Measurements from ENCODE around the gene CYP3A4. TPM values are rescaled to one million over a fixed set of nuclear protein-coding genes. Genes with fewer than 3 reads are reported as not detected.

The CYP3A4 gene
- total and polyA plus RNA-seq, 2 of the 8 experiments (the other 6 are each of a cell fraction or from before 2014, with no cell fraction given) = not detected

DNA sequence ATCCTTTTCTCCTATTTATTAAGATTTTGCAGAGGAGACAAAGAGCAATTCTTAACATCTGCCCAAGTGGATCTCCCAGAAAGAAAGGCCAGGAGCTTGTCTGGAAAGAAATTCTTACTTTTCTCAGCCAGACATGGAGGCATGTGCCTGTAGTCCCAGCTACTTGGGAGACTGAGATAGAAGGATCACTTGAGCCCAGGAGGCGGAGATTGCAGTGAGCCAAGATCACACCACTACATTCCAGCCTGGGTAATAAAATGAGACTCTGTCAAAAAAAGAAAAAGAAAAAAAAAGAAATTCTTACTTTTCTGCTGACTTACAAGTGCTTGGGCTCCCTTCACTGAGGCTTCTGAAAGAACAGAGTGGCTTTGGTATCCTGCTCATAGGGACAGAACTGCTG lies 41.5 kb upstream of the CYP3A4 start:
- H3K14ac ChIP-seq (ENCODE audit: insufficient read length) = no peak overlapping the region
- H3K79me2 ChIP-seq (ENCODE audit: control insufficient read depth in 1 of 2, insufficient read depth in 2 of 2, low read length in 2 of 2) = no peaks in the 10 kb centered on the region
- H3K4me2 ChIP-seq (ENCODE audit: insufficient read depth in 1 of 2, low read depth in 2 of 2, low read length in 2 of 2) = no peak overlapping the region
- H2BK120ac ChIP-seq (replicated peaks; ENCODE audit: low read depth, low read length) = no peak overlapping the region
- H3K9me3 ChIP-seq (ENCODE audit: insufficient read depth in 2 of 2, low read depth in 1 of 2, low read length in 1 of 2) = no peaks in the 10 kb centered on the region
- no peak overlapping the region for H2AK5ac ChIP-seq (ENCODE audit: low read depth, low read length)
- H4K91ac ChIP-seq (replicated peaks; ENCODE audit: insufficient read length, low read length) = no peak overlapping the region
- H4K8ac ChIP-seq (ENCODE audit: extremely low read depth, insufficient read depth, low read length) = no peak overlapping the region
- no peak overlapping the region for H2AFZ ChIP-seq (ENCODE audit: low read length)
- H3K4me1 ChIP-seq (replicated peaks in 1 of 4; ENCODE audit: control insufficient read depth in 3 of 4, insufficient read depth in 4 of 4, low read length in 3 of 4) = no peaks in the 10 kb centered on the region
- H3K9ac ChIP-seq (replicated peaks in 1 of 4; ENCODE audit: extremely low read depth in 1 of 4, low read depth in 3 of 4, low read length in 3 of 4) = no peak overlapping the region
- H3K23ac ChIP-seq (ENCODE audit: insufficient read length) = no peak overlapping the region
- no peak overlapping the region for H3K27ac ChIP-seq (ENCODE audit: low read depth, low read length)
- no peak overlapping the region for H2BK5ac ChIP-seq (ENCODE audit: low read depth, low read length)
- no peak overlapping the region for H3K4me3 ChIP-seq (ENCODE audit: extremely low read depth in 1 of 4, insufficient read depth in 2 of 4, low read depth in 3 of 4, low read length in 4 of 4)
- H3K36me3 ChIP-seq (ENCODE audit: control insufficient read depth in 2 of 4, insufficient read depth in 4 of 4, low read length in 3 of 4) = no peaks in the 10 kb centered on the region
- no peaks in the 10 kb centered on the region for H3K27me3 ChIP-seq (replicated peaks in 1 of 4; ENCODE audit: control insufficient read depth in 3 of 4, extremely low read depth in 1 of 4, insufficient read depth in 3 of 4, low read length in 3 of 4)
- FAIRE-seq (no peak), DNase-seq (ENCODE audit: low read depth in 1 of 2, low spot score in 2 of 2) (peak in 1 of 2 experiments; percentile 14)
- POLR2A ChIA-PET (ENCODE audit: partially characterized antibody) = no interaction called here
- no peak overlapping the region for H2BK15ac ChIP-seq (ENCODE audit: low read length)
- H4K5ac ChIP-seq (ENCODE audit: insufficient read length, low read depth, low read length) = no peak overlapping the region
- H2BK20ac ChIP-seq (ENCODE audit: low read length) = no peak overlapping the region
- H3K4ac ChIP-seq (replicated peaks; ENCODE audit: insufficient read length, low read depth, low read length) = no peak overlapping the region
- CTCF ChIA-PET (ENCODE audit: partially characterized antibody) = no interaction called here
- 88% methylated on average over 1 of the region's 1 CpG; no CpG with 5 or more reads in 1 of the 2 experiments for WGBS, 2 experiments (ENCODE audit: extremely low coverage in 1 of 2, insufficient coverage in 1 of 2, insufficient read length in 1 of 2, insufficient replicate concordance in 2 of 2, low coverage in 1 of 2, low lambda C conversion rate in 2 of 2, missing lambda C conversion rate in 1 of 2)
- no peaks in the 10 kb centered on the region for H3K79me1 ChIP-seq (ENCODE audit: low read depth, low read length)
- H2BK12ac ChIP-seq (ENCODE audit: low read depth, low read length) = no peak overlapping the region
- H3K56ac ChIP-seq (replicated peaks; ENCODE audit: insufficient read length, low read depth, low read length) = no peak overlapping the region
- H3K23me2 ChIP-seq (ENCODE audit: low read depth, low read length) = no peaks in the 10 kb centered on the region
- no peaks in the 10 kb centered on the region for H4K20me1 ChIP-seq (replicated peaks in 1 of 2; ENCODE audit: control insufficient read depth in 1 of 2, insufficient read depth in 2 of 2, low read length in 2 of 2)
- no peak overlapping the region for H3K18ac ChIP-seq (ENCODE audit: extremely low read depth, low read length)
- TF ChIP-seq SP4 (IDR thresholded peaks at IDR 0.05; ENCODE audit: low read length) = no peak
- TF ChIP-seq RBBP5 (IDR thresholded peaks at IDR 0.05; ENCODE audit: borderline replicate concordance, low read depth, low read length) = no peak
- no peak for TF ChIP-seq CHD2 (IDR thresholded peaks at IDR 0.05; ENCODE audit: low read length)
- TF ChIP-seq SIX5 (IDR thresholded peaks at IDR 0.05; ENCODE audit: low read depth, low read length) = no peak
- TF ChIP-seq HDAC6 (IDR thresholded peaks at IDR 0.05; ENCODE audit: low read depth, low read length) = no peak
- no peak for TF ChIP-seq NRF1 (IDR thresholded peaks at IDR 0.05; ENCODE audit: low read depth, low read length)
- TF ChIP-seq, protein P1, sequence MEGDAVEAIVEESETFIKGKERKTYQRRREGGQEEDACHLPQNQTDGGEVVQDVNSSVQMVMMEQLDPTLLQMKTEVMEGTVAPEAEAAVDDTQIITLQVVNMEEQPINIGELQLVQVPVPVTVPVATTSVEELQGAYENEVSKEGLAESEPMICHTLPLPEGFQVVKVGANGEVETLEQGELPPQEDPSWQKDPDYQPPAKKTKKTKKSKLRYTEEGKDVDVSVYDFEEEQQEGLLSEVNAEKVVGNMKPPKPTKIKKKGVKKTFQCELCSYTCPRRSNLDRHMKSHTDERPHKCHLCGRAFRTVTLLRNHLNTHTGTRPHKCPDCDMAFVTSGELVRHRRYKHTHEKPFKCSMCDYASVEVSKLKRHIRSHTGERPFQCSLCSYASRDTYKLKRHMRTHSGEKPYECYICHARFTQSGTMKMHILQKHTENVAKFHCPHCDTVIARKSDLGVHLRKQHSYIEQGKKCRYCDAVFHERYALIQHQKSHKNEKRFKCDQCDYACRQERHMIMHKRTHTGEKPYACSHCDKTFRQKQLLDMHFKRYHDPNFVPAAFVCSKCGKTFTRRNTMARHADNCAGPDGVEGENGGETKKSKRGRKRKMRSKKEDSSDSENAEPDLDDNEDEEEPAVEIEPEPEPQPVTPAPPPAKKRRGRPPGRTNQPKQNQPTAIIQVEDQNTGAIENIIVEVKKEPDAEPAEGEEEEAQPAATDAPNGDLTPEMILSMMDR (IDR thresholded peaks at IDR 0.05; ENCODE audit: control extremely low read depth in 1 of 3, insufficient read depth in 1 of 3, low read depth in 1 of 3, low read length in 3 of 3) = no peak
- TF ChIP-seq BCL11A (IDR thresholded peaks at IDR 0.05; ENCODE audit: low read depth in 2 of 2, low read length in 2 of 2) = no peak
- no peak for TF ChIP-seq GABPA (IDR thresholded peaks at IDR 0.05; ENCODE audit: borderline replicate concordance, insufficient read depth, low read length)
- TF ChIP-seq GTF2F1 (IDR thresholded peaks at IDR 0.05; ENCODE audit: borderline replicate concordance, low read depth, low read length) = no peak
- TF ChIP-seq KDM5A (IDR thresholded peaks at IDR 0.05; ENCODE audit: low read length) = no peak
- no peak for TF ChIP-seq SIRT6 (IDR thresholded peaks at IDR 0.05; ENCODE audit: low read length)
- no peak for TF ChIP-seq KDM1A (IDR thresholded peaks at IDR 0.05; ENCODE audit: borderline replicate concordance, low read length)
